Pancreas (tissue), 10 donors: ENCODE measurements around the gene GDF3. TPM values are rescaled to one million over a fixed set of nuclear protein-coding genes. Genes with fewer than 3 reads are reported as not detected.

Source experiments
- ATAC-seq, 4 donors: fragments of 200-7000 bp; cut with Tn5 transposase; one replicate each; pipeline versions ENCODE4 v1.8.0 to v1.9.1; 2020; ENCODE audit warnings: mild to moderate bottlenecking in 4 of 4, moderate library complexity in 4 of 4
- DNase-seq, 6 donors: peaks; one replicate each; pipeline ENCODE4 v3.0.0-alpha.2; 2020
- FAIRE-seq: peaks from 2 replicates; lab custom pipeline; 2012; peaks lifted over from hg19 to GRCh38; lab: Jason Lieb, UNC
- H3K27ac ChIP-seq, 4 donors: fragments of 200-600 bp; sonication (generic); 1 replicate in 3 of 4; 2 replicates in 1 of 4; pipeline versions ENCODE4 v1.5.0 to v1.8.0; 2020
- H3K27me3 ChIP-seq, 4 donors: fragments of 200-600 bp; one replicate each; pipeline ENCODE4 v1.8.0; 2021
- H3K36me3 ChIP-seq, 3 donors: fragments of 200-600 bp; sonication (generic) in 1 of 3; one replicate each; pipeline versions ENCODE4 v1.5.0 to v1.8.0; 2020 to 2021
- H3K4me1 ChIP-seq, 3 donors: fragments of 200-600 bp; one replicate each; pipeline ENCODE4 v1.8.0; 2021
- H3K4me3 ChIP-seq, 4 donors: fragments of 200-600 bp; sonication (generic) in 2 of 4; one replicate each; pipeline versions ENCODE4 v1.5.0 to v1.8.0; 2020 to 2021
- H3K9me3 ChIP-seq, 4 donors: fragments of 200-600 bp; one replicate each; pipeline ENCODE4 v1.8.0; 2021
- CTCF ChIP-seq, 4 donors: fragments of 200-600 bp; sonication (generic) in 3 of 4; IDR thresholded peaks; one replicate each; pipeline versions ENCODE4 v1.5.0 to v1.8.0; 2021; ENCODE audit warnings: antibody characterized with exemption in 4 of 4
- WGBS, 2 donors: extraction: QIAGEN DNeasy Blood & Tissue Kit; methylation state at CpG; one replicate each; pipeline ENCODE4 v1.1.7; 2013; 5-methylcytosine and 5-hydroxymethylcytosine counted together
- intact Hi-C, 3 donors: fragments of 100-400 bp; cut with DNase I; formaldehyde crosslinking; loops; one replicate each; pipeline versions ENCODE4 v1.11.1 to v1.14.2; 2022
- polyA plus RNA-seq, 2 donors: library from polyadenylated mRNA; stranded (reverse); fragments of 200-250 nt; gene quantifications; one replicate each; pipeline ENCODE4 v1.2.3, GENCODE V29; 2013
- total RNA-seq, 6 donors: library from RNA; stranded (reverse); fragmentation: NEBNext Ultra II Directional in 4 of 6; extraction: Animal tissue kit (Norgen Biotek cat#: 25700) in 4 of 6; gene quantifications; one replicate each; pipeline versions ENCODE4 v1.2.1 to v1.2.4, GENCODE V29; 2021 to 2023
- donor health status: healthy with polysubstance abuse.
- donor health status: DM: no; HTN: no; CAD: no; lungs with moderate emphysema.
- donor health status: DM: no; HTN: no; CAD: no.
- donor health status: control.
- donor health status: control.
- donor health status: Bipolar disorder and iron deficiency.
- donor health status: DM: yes; HTN: yes; CAD: no.
- donor health status: DM: no; HTN: no; CAD: no.
- donor health status: DM: no; HTN: no; CAD: no.
- donor health status: DM: yes; HTN: yes; CAD: no.

Gene GDF3
- total and polyA plus RNA-seq, 8 donors = 0.07 TPM; not detected in 7

DNA sequence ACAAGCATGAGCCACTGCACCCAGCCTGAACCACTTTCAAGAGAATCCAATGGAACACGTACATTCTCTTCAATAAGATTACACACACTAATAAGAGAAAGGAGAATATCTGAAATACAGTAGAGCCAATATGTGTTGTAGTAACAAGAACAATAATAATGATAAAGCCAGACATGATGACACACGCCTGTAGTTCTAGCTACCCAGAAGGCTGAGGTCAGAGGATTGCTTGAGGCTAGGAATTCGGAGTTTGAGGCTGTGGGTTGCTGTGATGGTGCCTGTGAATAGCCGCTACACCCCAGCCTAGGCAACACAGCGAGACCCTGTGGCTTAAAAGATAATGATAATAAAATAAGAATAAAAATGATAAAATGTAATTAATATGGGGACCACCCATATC is 45.5 kb downstream of the GDF3 start:
- FAIRE-seq (no peak), DNase-seq (no peak), ATAC-seq (no peak)
- no peaks in the 10 kb centered on the region for H3K36me3 ChIP-seq
- H3K27ac ChIP-seq = no peak overlapping the region
- intact Hi-C loops = no loop called here
- WGBS, 2 donors = 82 to 92% methylated on average over 5 of the region's 5 CpGs
- no peaks in the 10 kb centered on the region for H3K9me3 ChIP-seq
- H3K4me1 ChIP-seq = peaks cover 0 to 5% (median 0%) of the 10 kb centered on the region in 3 donors
- H3K27me3 ChIP-seq = peaks cover 0 to 3% (median 0%) of the 10 kb centered on the region in 4 donors
- TF ChIP-seq CTCF (IDR thresholded peaks at IDR 0.05) = no peak
- H3K4me3 ChIP-seq = no peak overlapping the region

DNA sequence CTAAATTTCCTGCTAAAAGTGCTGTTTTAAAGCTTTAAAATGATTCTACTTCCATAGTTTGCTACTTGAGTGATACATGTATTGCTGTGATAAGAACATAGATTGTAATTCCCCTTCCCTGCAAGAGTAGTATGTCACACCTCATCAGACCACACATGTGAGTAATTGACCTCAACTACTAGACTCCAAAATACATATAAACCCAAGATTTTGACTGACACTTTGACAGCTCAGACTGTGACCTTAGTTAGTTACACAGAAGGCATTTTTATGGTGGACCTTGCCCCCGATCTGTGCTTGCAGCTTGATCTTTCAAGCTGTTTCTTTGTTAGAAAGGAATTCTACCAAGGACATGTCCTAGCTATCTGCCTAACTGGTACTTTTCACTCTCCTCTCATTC is 48.5 kb downstream of the GDF3 start:
- no peak for ATAC-seq
- no peak for TF ChIP-seq CTCF (IDR thresholded peaks at IDR 0.05)

GRCh38 chr12:7646178-7646475 is 49.4 kb downstream of the GDF3 start:
- FAIRE-seq = no peak
- WGBS, 2 donors = 67 to 76% methylated on average over 3 of the region's 3 CpGs

More for the DNA sequence above, 48.5 kb downstream of the GDF3 start:
- FAIRE-seq (no peak), DNase-seq (no peak)
- Histone ChIP-seq H3K4me1 (peaks cover 0 to 5% (median 0%) of the 10 kb centered on the region in 3 donors), H3K27ac (no peak overlapping the region), H3K36me3 (no peaks in the 10 kb centered on the region), H3K9me3 (no peaks in the 10 kb centered on the region), H3K27me3 (no peaks in the 10 kb centered on the region), H3K4me3 (no peak overlapping the region)
- intact Hi-C loops = no loop called here
- 0% methylated on average over 1 of the region's 1 CpG for WGBS, 2 donors

GRCh38 chr12:7645395-7646177 is 50.0 kb downstream of the GDF3 start:
- ATAC-seq (peak; percentile 35 to 80 (median 60)), DNase-seq (peak in 1 of 6 donors; percentile 24)

More at GRCh38 chr12:7646178-7646475, 49.4 kb downstream of the GDF3 start:
- Histone ChIP-seq H3K27me3 (no peaks in the 10 kb centered on the region), H3K36me3 (no peaks in the 10 kb centered on the region), H3K27ac (no peak overlapping the region), H3K4me3 (no peak overlapping the region), H3K9me3 (no peaks in the 10 kb centered on the region), H3K4me1 (peaks cover 0 to 5% (median 0%) of the 10 kb centered on the region in 3 donors)
- ATAC-seq (no peak), DNase-seq (no peak)
- no peak for TF ChIP-seq CTCF (IDR thresholded peaks at IDR 0.05)
- intact Hi-C loops = no loop called here

More at GRCh38 chr12:7645395-7646177, 50.0 kb downstream of the GDF3 start:
- 12 to 23% methylated on average over 8 of the region's 8 CpGs for WGBS, 2 donors
- H3K27me3 ChIP-seq = no peaks in the 10 kb centered on the region
- intact Hi-C loops = no loop called here
- H3K4me1 ChIP-seq = peaks cover 0 to 5% (median 0%) of the 10 kb centered on the region in 3 donors
- peak; percentile 76 to 86 (median 80) for TF ChIP-seq CTCF (IDR thresholded peaks at IDR 0.05)
- no peak overlapping the region for H3K27ac ChIP-seq
- H3K4me3 ChIP-seq = no peak overlapping the region
- H3K36me3 ChIP-seq = no peaks in the 10 kb centered on the region
- FAIRE-seq = no peak
- no peaks in the 10 kb centered on the region for H3K9me3 ChIP-seq
